CD4-positive, alpha-beta T cell (primary cell): Measurements from ENCODE around the gene FGR. TPM values are rescaled to one million over a fixed set of nuclear protein-coding genes. Genes with fewer than 3 reads are reported as not detected.

Experiments used
- ATAC-seq: fragments of 200-7000 bp; cut with Tn5 transposase; one replicate; pipeline ENCODE4 v1.10.0; 2022; ENCODE audit warnings: mild to moderate bottlenecking; ENCODE audit not compliant: poor library complexity
- CTCF ChIA-PET: fragments of 350-600 bp; sonication (Branson Sonifier 250); formaldehyde crosslinking; loops from one replicate; lab custom pipeline; 2021; ENCODE audit warnings: antibody characterized with exemption, inconsistent platforms; lab: Charles Lee
- POLR2A ChIA-PET: fragments of 350-600 bp; sonication (Branson Sonifier 250); formaldehyde crosslinking; loops from one replicate; lab custom pipeline; 2021; ENCODE audit warnings: antibody characterized with exemption, inconsistent platforms; lab: Charles Lee
- DNase-seq, 14 experiments: peaks; one replicate each; pipeline ENCODE4 v3.0.0-alpha.2; 2013 to 2020; ENCODE audit warnings: mixed read lengths in 2 of 14
- H3K27ac ChIP-seq, 2 donors: one replicate each; pipeline versions ENCODE4 v1.5.1 to v1.7.0; 2013; ENCODE audit warnings: low read length in 2 of 2, low read depth in 1 of 2, mild to moderate bottlenecking in 1 of 2
- H3K27me3 ChIP-seq, 2 experiments: 1 replicate in 1 of 2; 2 replicates in 1 of 2; pipeline versions ENCODE4 v1.6.1 to v1.7.0; 2013; ENCODE audit warnings: low read length in 2 of 2, control low read depth in 1 of 2, mild to moderate bottlenecking in 1 of 2, moderate library complexity in 1 of 2; ENCODE audit not compliant: insufficient read depth in 2 of 2, control insufficient read depth in 1 of 2
- H3K36me3 ChIP-seq: one replicate; pipeline ENCODE4 v1.6.1; 2013; ENCODE audit warnings: low read length, control low read depth; ENCODE audit not compliant: insufficient read depth
- H3K4me1 ChIP-seq: one replicate; pipeline ENCODE4 v1.6.1; 2013; ENCODE audit warnings: low read length, control low read depth; ENCODE audit not compliant: insufficient read depth
- H3K4me3 ChIP-seq: one replicate; pipeline ENCODE4 v1.5.1; 2013; ENCODE audit warnings: mild to moderate bottlenecking, low read length, moderate library complexity
- H3K9me3 ChIP-seq, 2 experiments: 1 replicate in 1 of 2; 2 replicates in 1 of 2; pipeline versions ENCODE4 v1.6.1 to v1.7.0; 2013; ENCODE audit warnings: low read length in 2 of 2, mild to moderate bottlenecking in 2 of 2, control low read depth in 1 of 2, moderate library complexity in 1 of 2; ENCODE audit not compliant: control insufficient read depth in 1 of 2, insufficient read depth in 1 of 2
- H3K27ac Mint-ChIP-seq: one replicate; pipeline ENCODE4 v1.8.0; 2020; ENCODE audit warnings: mixed read lengths
- H3K27me3 Mint-ChIP-seq: one replicate; pipeline ENCODE4 v1.8.0; 2021; ENCODE audit warnings: mixed read lengths
- H3K36me3 Mint-ChIP-seq: one replicate; pipeline ENCODE4 v1.8.0; 2021; ENCODE audit warnings: low read depth, mixed read lengths
- H3K4me1 Mint-ChIP-seq: one replicate; pipeline ENCODE4 v1.8.0; 2021; ENCODE audit warnings: low read depth, mixed read lengths
- H3K4me3 Mint-ChIP-seq: one replicate; pipeline ENCODE4 v1.8.0; 2020; ENCODE audit warnings: mild to moderate bottlenecking, mixed read lengths
- H3K9me3 Mint-ChIP-seq: one replicate; pipeline ENCODE4 v1.8.0; 2020; ENCODE audit warnings: mixed read lengths
- intact Hi-C, 2 experiments: fragments of 100-400 bp; cut with DNase I in 1 of 2; cut with micrococcal nuclease in 1 of 2; formaldehyde crosslinking; loops; one replicate each; pipeline versions ENCODE4 v1.15.1 to v1.9.0; 2023 to 2025; cut with DNase I, micrococcal nuclease
- total RNA-seq, 174 experiments: library from RNA in 2 of 174; stranded (reverse) in 2 of 174; gene quantifications; one replicate each; pipeline ENCODE4 v1.2.3 and lab custom pipeline; 2021 to 2026
- TF ChIP-seq, protein P1 (sequence below): fragments of 200-600 bp; IDR thresholded peaks from one replicate; pipeline ENCODE4 v1.8.0; 2022; ENCODE audit warnings: antibody characterized with exemption, mild to moderate bottlenecking

FGR gene
- total RNA-seq, 2 experiments from 2014 or later, result 3.0 to 3.2 TPM

GRCh38 chr1:27590917-27591508 lies 44.0 kb downstream of the FGR start:
- CTCF ChIA-PET, result no interaction called here
- POLR2A ChIA-PET, result no interaction called here
- no peak overlapping the region for H3K27ac ChIP-seq

GRCh38 chr1:27589841-27590426 lies 45.1 kb downstream of the FGR start:
- intact Hi-C loops, result no loop called here
- H3K4me3 Mint-ChIP-seq, result no peak overlapping the region
- H3K36me3 ChIP-seq, result peaks cover 13% of the 10 kb centered on the region
- no peak overlapping the region for H3K27ac ChIP-seq
- TF ChIP-seq, protein P1, sequence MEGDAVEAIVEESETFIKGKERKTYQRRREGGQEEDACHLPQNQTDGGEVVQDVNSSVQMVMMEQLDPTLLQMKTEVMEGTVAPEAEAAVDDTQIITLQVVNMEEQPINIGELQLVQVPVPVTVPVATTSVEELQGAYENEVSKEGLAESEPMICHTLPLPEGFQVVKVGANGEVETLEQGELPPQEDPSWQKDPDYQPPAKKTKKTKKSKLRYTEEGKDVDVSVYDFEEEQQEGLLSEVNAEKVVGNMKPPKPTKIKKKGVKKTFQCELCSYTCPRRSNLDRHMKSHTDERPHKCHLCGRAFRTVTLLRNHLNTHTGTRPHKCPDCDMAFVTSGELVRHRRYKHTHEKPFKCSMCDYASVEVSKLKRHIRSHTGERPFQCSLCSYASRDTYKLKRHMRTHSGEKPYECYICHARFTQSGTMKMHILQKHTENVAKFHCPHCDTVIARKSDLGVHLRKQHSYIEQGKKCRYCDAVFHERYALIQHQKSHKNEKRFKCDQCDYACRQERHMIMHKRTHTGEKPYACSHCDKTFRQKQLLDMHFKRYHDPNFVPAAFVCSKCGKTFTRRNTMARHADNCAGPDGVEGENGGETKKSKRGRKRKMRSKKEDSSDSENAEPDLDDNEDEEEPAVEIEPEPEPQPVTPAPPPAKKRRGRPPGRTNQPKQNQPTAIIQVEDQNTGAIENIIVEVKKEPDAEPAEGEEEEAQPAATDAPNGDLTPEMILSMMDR, result no peak
- no peak for ATAC-seq
- H3K27ac Mint-ChIP-seq, result no peak overlapping the region
- H3K4me1 Mint-ChIP-seq, result no peaks in the 10 kb centered on the region
- no peaks in the 10 kb centered on the region for H3K9me3 Mint-ChIP-seq
- ChIA-PET CTCF (no interaction called here), POLR2A (interaction anchor here (0.7 kb wide), 1 partner anchor 55 kb away, joined by 3 read pairs; no protein-coding TSS in a partner anchor)
- H3K27me3 Mint-ChIP-seq, result no peaks in the 10 kb centered on the region
- peaks cover 3% of the 10 kb centered on the region for H3K36me3 Mint-ChIP-seq
- no peaks in the 10 kb centered on the region for H3K9me3 ChIP-seq
- H3K4me3 ChIP-seq, result no peak overlapping the region
- no peak for DNase-seq
- peaks cover 13% of the 10 kb centered on the region for H3K4me1 ChIP-seq
- no peaks in the 10 kb centered on the region for H3K27me3 ChIP-seq

More at GRCh38 chr1:27590917-27591508, 44.0 kb downstream of the FGR start:
- ATAC-seq, result no peak
- Mint-ChIP-seq H3K4me3 (no peak overlapping the region), H3K36me3 (peaks cover 3% of the 10 kb centered on the region), H3K9me3 (no peaks in the 10 kb centered on the region), H3K4me1 (no peaks in the 10 kb centered on the region), H3K27me3 (no peaks in the 10 kb centered on the region), H3K27ac (no peak overlapping the region)
- no peaks in the 10 kb centered on the region for H3K9me3 ChIP-seq
- H3K4me1 ChIP-seq, result peaks cover 24% of the 10 kb centered on the region
- no peaks in the 10 kb centered on the region for H3K27me3 ChIP-seq
- TF ChIP-seq, protein P1, result no peak
- no peak for DNase-seq
- H3K36me3 ChIP-seq, result peaks cover 13% of the 10 kb centered on the region
- no peak overlapping the region for H3K4me3 ChIP-seq
- intact Hi-C loops, result no loop called here

- DNase-seq, result no peak
- Histone ChIP-seq H3K27me3 (no peaks in the 10 kb centered on the region), H3K4me1 (peaks cover 8% of the 10 kb centered on the region), H3K27ac (no peak overlapping the region), H3K4me3 (no peak overlapping the region), H3K36me3 (peaks cover 13% of the 10 kb centered on the region), H3K9me3 (no peaks in the 10 kb centered on the region)
- TF ChIP-seq, protein P1, result no peak
- ChIA-PET CTCF (no interaction called here), POLR2A (no interaction called here)
- H3K9me3 Mint-ChIP-seq, result no peaks in the 10 kb centered on the region
- H3K27ac Mint-ChIP-seq, result no peak overlapping the region
- ATAC-seq, result no peak
- no peak overlapping the region for H3K4me3 Mint-ChIP-seq
- intact Hi-C loops, result no loop called here
- no peaks in the 10 kb centered on the region for H3K27me3 Mint-ChIP-seq
- H3K4me1 Mint-ChIP-seq, result no peaks in the 10 kb centered on the region
- peaks cover 3% of the 10 kb centered on the region for H3K36me3 Mint-ChIP-seq
Observed at GRCh38 chr1:27589441-27589840, 45.5 kb downstream of the FGR start.
